Gastroesophageal sphincter (tissue), 4 donors: ENCODE data around the gene CNIH1. TPM values are rescaled to one million over a fixed set of nuclear protein-coding genes. Genes with fewer than 3 reads are reported as not detected.

Experiments used
- ATAC-seq: fragments of 150-250 bp; one replicate; pipeline ENCODE4 v1.9.1; 2016; ENCODE audit warnings: mild to moderate bottlenecking, moderate library complexity
- H3K27ac ChIP-seq, 4 donors: fragments of 200-600 bp; sonication (generic) in 3 of 4; 1 replicate in 3 of 4; 2 replicates in 1 of 4; pipeline ENCODE4 v1.5.1; 2016 to 2019
- H3K27me3 ChIP-seq: fragments of 200-600 bp; sonication (generic); one replicate; pipeline ENCODE4 v1.5.1; 2019
- H3K36me3 ChIP-seq, 2 donors: fragments of 200-600 bp; sonication (generic); one replicate each; pipeline ENCODE4 v1.5.1; 2019; ENCODE audit warnings: control low read depth in 1 of 2
- H3K4me1 ChIP-seq, 3 donors: fragments of 200-600 bp; sonication (generic); 1 replicate in 2 of 3; 2 replicates in 1 of 3; pipeline ENCODE4 v1.5.1; 2016 to 2019; ENCODE audit warnings: control low read depth in 2 of 3
- H3K4me3 ChIP-seq, 2 donors: fragments of 200-600 bp; sonication (generic); one replicate each; pipeline ENCODE4 v1.5.1; 2019; ENCODE audit warnings: mild to moderate bottlenecking in 1 of 2, moderate library complexity in 1 of 2
- H3K9me3 ChIP-seq, 3 donors: fragments of 200-600 bp; sonication (generic); one replicate each; pipeline ENCODE4 v1.5.1; 2017 to 2019; ENCODE audit warnings: control low read depth in 2 of 3
- CTCF ChIP-seq, 4 experiments: fragments of 200-600 bp in 2 of 4; fragments of 450-650 bp in 2 of 4; sonication (generic) in 1 of 4; IDR thresholded peaks; one replicate each; pipeline ENCODE4 v1.5.1; 2017 to 2019; ENCODE audit warnings: antibody characterized with exemption in 4 of 4, mild to moderate bottlenecking in 2 of 4, moderate library complexity in 2 of 4
- EP300 ChIP-seq: sonication (generic); formaldehyde crosslinking; IDR thresholded peaks from one replicate; pipeline ENCODE4 v1.6.1; 2017; ENCODE audit warnings: antibody characterized with exemption, mild to moderate bottlenecking
- POLR2A ChIP-seq, 2 donors: fragments of 450-650 bp; IDR thresholded peaks; one replicate each; pipeline ENCODE4 v1.6.1; 2017; ENCODE audit warnings: antibody characterized with exemption in 2 of 2, mild to moderate bottlenecking in 2 of 2, moderate library complexity in 1 of 2
- POLR2AphosphoS5 ChIP-seq: sonication (generic); formaldehyde crosslinking; IDR thresholded peaks from one replicate; pipeline ENCODE4 v1.6.1; 2017; ENCODE audit warnings: antibody characterized with exemption
- WGBS, 2 donors: methylation state at CpG; one replicate each; pipeline ENCODE4 v1.1.5; 2018; ENCODE audit warnings: low coverage in 1 of 2; 5-methylcytosine and 5-hydroxymethylcytosine counted together
- total RNA-seq, 4 donors: library from RNA; depleted of rRNA; stranded (reverse); fragments of >200 nt; gene quantifications; one replicate each; pipeline ENCODE4 v1.1.0, GENCODE V29; 2016

CNIH1 gene
- total RNA-seq, 4 donors from 2014 or later: 96.8 to 179 (median 127) TPM

DNA sequence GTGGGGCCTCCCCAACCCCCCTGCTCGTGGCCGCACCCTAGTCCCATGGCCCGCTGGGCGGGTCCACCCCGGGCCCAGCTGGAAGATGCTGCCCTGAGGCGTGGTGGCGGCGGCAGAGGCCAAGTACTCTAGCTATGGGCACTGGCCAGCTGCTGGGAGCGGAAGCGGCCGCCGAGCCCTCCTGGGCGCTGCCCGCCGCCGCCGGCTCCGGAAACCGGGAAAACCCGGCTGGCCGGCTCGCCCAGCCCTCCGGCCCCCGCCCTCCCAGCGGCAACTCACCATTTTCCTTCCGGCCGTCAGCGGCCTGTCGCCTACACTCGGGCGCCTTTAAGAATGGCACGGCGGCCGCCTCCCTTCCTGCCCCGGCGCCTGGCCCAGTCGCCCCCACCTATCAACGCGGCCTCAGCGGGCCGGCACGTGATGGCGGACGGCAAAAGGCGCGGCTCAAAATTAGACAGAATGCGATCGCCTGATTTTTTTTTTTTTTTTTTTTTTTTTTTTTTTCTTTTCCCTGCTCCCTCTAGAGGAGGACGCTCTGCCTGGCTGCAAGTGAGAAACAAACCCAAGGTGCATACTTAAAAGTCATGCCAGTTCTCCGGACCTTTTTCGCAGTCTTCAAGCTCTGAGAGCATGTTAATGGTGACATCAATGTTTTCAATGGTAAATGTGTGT is 47.6 kb upstream of the CNIH1 start, which contains the start of gene GMFB:
Gene GMFB (minus strand): TSS at position 335 of the 672 bp plus-strand sequence. CDS start 53 bp downstream, at position 282.
- no peaks in the 10 kb centered on the region for H3K27me3 ChIP-seq
- no peaks in the 10 kb centered on the region for H3K9me3 ChIP-seq
- peak within 1 kb of the TSS; percentile 77 to 84 for H3K4me3 ChIP-seq
- WGBS, 2 donors: 0 to 1% methylated on average over 3 to 20 of the region's 51 CpGs
- TF ChIP-seq POLR2A (IDR thresholded peaks at IDR 0.05) (peak; percentile 77 to 83), CTCF (IDR thresholded peaks at IDR 0.05) (peak; percentile 17 to 62 (median 27)), EP300 (no peak), POLR2AphosphoS5 (peak; percentile 85)
- peak within 1 kb of the TSS; percentile 86 to 96 (median 94) for H3K27ac ChIP-seq
- no peaks in the 10 kb centered on the region for H3K36me3 ChIP-seq
- peak; percentile 98 for ATAC-seq
- H3K4me1 ChIP-seq: peaks cover 0 to 49% (median 8%) of the 10 kb centered on the region in 3 donors

DNA sequence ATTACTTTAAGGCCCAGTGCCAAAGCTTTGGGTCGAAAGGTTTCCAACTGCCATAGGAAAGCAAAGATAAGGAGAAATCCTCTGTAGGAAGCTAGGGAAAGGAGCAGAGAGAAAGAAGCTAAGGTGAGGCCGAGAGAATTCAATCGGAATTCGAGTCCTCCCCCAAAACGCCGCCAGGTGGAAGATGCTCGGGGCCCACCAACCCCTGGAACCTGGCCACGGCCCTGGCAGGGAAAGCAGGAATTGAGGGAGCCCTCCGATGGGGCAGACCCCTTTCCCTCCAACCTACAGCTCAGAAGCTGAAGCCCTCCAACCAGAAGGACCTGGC is 47.1 kb upstream of the CNIH1 start:
- Histone ChIP-seq H3K27me3 (no peaks in the 10 kb centered on the region), H3K4me1 (peaks cover 0 to 54% (median 8%) of the 10 kb centered on the region in 3 donors), H3K36me3 (peaks cover 0 to 2% of the 10 kb centered on the region in 2 donors), H3K9me3 (no peaks in the 10 kb centered on the region), H3K4me3 (peak overlapping the region; percentile 77 to 84), H3K27ac (peak overlapping the region; percentile 86 to 96 (median 94))
- 0% methylated on average over 9 of the region's 9 CpGs for WGBS, 2 donors
- TF ChIP-seq POLR2AphosphoS5 (no peak), EP300 (no peak), CTCF (IDR thresholded peaks at IDR 0.05) (no peak), POLR2A (IDR thresholded peaks at IDR 0.05) (no peak)
- no peak for ATAC-seq

DNA sequence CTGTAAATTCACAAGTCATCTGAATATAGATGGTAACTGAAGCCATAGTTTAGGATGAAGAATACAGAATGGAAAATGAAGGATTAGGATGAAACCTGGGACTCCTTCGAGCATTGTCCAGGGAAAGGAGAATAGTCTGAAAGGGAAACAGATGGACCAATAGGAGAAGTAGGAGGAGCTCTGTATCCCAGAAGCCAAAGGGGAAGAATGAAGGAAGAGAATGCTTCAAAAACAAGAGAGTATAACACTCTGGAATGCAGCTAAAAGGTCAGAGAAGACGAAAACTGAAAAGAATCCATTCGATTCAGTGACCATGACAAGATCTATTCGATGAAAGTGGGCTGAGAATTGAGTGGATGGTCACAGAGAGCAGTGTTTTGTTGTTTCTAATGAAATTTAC is 46.6 kb upstream of the CNIH1 start:
- TF ChIP-seq CTCF (IDR thresholded peaks at IDR 0.05) (no peak), POLR2AphosphoS5 (peak; percentile 7), EP300 (no peak)
- Histone ChIP-seq H3K4me3 (peak overlapping the region; percentile 77 to 84), H3K9me3 (no peaks in the 10 kb centered on the region), H3K27me3 (no peaks in the 10 kb centered on the region), H3K36me3 (peaks cover 0 to 7% of the 10 kb centered on the region in 2 donors), H3K4me1 (peaks cover 0 to 57% (median 8%) of the 10 kb centered on the region in 3 donors), H3K27ac (peak overlapping the region in 3 of 4 donors; percentile 93 to 96 (median 95))
- WGBS, 2 donors: 27 to 34% methylated on average over 4 of the region's 4 CpGs
- no peak for ATAC-seq

- Histone ChIP-seq H3K36me3 (peaks cover 0 to 18% of the 10 kb centered on the region in 2 donors), H3K27ac (no peak overlapping the region), H3K4me1 (peaks cover 0 to 65% (median 8%) of the 10 kb centered on the region in 3 donors), H3K4me3 (no peak overlapping the region), H3K9me3 (no peaks in the 10 kb centered on the region), H3K27me3 (no peaks in the 10 kb centered on the region)
- 82 to 93% methylated on average over 1 of the region's 1 CpG for WGBS, 2 donors
- no peak for TF ChIP-seq EP300
- no peak for TF ChIP-seq CTCF (IDR thresholded peaks at IDR 0.05)
- TF ChIP-seq POLR2AphosphoS5: no peak
- TF ChIP-seq POLR2A (IDR thresholded peaks at IDR 0.05): no peak
- no peak for ATAC-seq
These were observed 45.5 kb upstream of the CNIH1 start for GRCh38 chr14:54486685-54487084.

DNA sequence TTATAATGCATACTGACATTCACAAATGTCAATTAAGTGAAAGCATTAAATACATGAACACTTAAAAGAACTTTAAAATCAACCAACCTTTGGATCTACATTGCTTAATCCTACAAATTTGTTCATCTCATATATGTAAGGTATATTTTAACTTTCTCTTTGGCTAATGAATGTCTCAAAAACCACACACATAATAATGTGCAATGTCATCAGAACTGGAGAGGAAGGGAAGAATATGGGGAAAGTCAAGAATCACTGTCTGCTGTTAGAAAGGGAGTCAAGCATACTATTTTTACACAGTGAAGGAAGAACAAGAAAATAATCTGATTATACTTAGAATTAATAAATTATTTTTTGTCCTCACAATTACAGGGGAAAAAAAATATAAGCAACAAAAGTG is 42.7 kb upstream of the CNIH1 start:
- Histone ChIP-seq H3K27ac (no peak overlapping the region), H3K4me1 (peaks cover 0 to 57% (median 3%) of the 10 kb centered on the region in 3 donors), H3K27me3 (no peaks in the 10 kb centered on the region), H3K4me3 (no peak overlapping the region), H3K9me3 (no peaks in the 10 kb centered on the region), H3K36me3 (peaks cover 0 to 31% of the 10 kb centered on the region in 2 donors)
- no peak for ATAC-seq
- no peak for TF ChIP-seq POLR2A (IDR thresholded peaks at IDR 0.05)
- TF ChIP-seq CTCF (IDR thresholded peaks at IDR 0.05): no peak
- TF ChIP-seq EP300: no peak
- TF ChIP-seq POLR2AphosphoS5: no peak
